SK-N-SH (cell line): Measurements from ENCODE around the gene SELENOV. TPM values are rescaled to one million over a fixed set of nuclear protein-coding genes. Genes with fewer than 3 reads are reported as not detected.

ENCODE experiments used
- CTCF ChIA-PET: fragments of 300-600, 350-600 bp; formaldehyde crosslinking; extraction: SDS; loops from one replicate; lab custom pipeline; 2021; lab: Yijun Ruan, JAX
- POLR2A ChIA-PET: fragments of 350-600 bp; sonication (Branson Sonifier 250); formaldehyde crosslinking; extraction: SDS; loops from one replicate; lab custom pipeline; 2020; ENCODE audit warnings: antibody characterized with exemption, inconsistent platforms; lab: Yijun Ruan, JAX
- DNase-seq: peaks from one replicate; pipeline ENCODE4 v3.0.0; 2012
- H2AFZ ChIP-seq: fragments of 200-600 bp; sonication (generic); 2 replicates; pipeline ENCODE4 v1.8.1; 2016; ENCODE audit warnings: antibody characterized with exemption, mild to moderate bottlenecking, low read depth
- H3F3A ChIP-seq: fragments of 200-600 bp; sonication (generic); replicated peaks from 2 replicates; pipeline ENCODE3; 2016; ENCODE audit warnings: antibody characterized with exemption, mild to moderate bottlenecking; ENCODE audit not compliant: insufficient read depth
- H3K27ac ChIP-seq, 2 experiments: fragments of 200-500 bp in 1 of 2; fragments of 200-600 bp in 1 of 2; sonication (Bioruptor generic) in 1 of 2; sonication (generic), shearing (Covaris generic) in 1 of 2; 2 replicates each; pipeline versions ENCODE4 v1.5.1 to v1.6.1; 2014 to 2016; ENCODE audit warnings: low read depth in 2 of 2, inconsistent platforms in 1 of 2, low read length in 1 of 2, mild to moderate bottlenecking in 1 of 2, mixed read lengths in 1 of 2
- H3K27me3 ChIP-seq: fragments of 200-600 bp; sonication (generic), shearing (Covaris generic); 2 replicates; pipeline ENCODE4 v1.6.1; 2016; ENCODE audit warnings: mixed run types; ENCODE audit not compliant: insufficient read depth
- H3K36me3 ChIP-seq, 2 experiments: fragments of 200-500 bp in 1 of 2; fragments of 200-600 bp in 1 of 2; sonication (Bioruptor generic) in 1 of 2; sonication (generic) in 1 of 2; replicated peaks in 1 of 2; 2 replicates each; pipeline versions ENCODE3 to v1.5.1; 2014 to 2016; ENCODE audit warnings: low read length in 1 of 2, mild to moderate bottlenecking in 1 of 2; ENCODE audit not compliant: insufficient read depth in 2 of 2, control insufficient read depth in 1 of 2
- H3K4me1 ChIP-seq, 2 experiments: fragments of 200-500 bp in 1 of 2; fragments of 200-600 bp in 1 of 2; sonication (Bioruptor generic) in 1 of 2; sonication (generic), shearing (Covaris generic) in 1 of 2; 2 replicates each; pipeline versions ENCODE4 v1.5.1 to v1.6.1; 2014 to 2016; ENCODE audit warnings: low read depth in 1 of 2, low read length in 1 of 2, mixed run types in 1 of 2; ENCODE audit not compliant: insufficient read depth in 2 of 2, control insufficient read depth in 1 of 2
- H3K4me2 ChIP-seq: fragments of 200-600 bp; sonication (generic), shearing (Covaris generic); 2 replicates; pipeline ENCODE4 v1.6.1; 2017; ENCODE audit warnings: mixed run types
- H3K4me3 ChIP-seq, 2 experiments: fragments of 200-500 bp in 1 of 2; fragments of 200-600 bp in 1 of 2; sonication (Bioruptor generic) in 1 of 2; sonication (generic), shearing (Covaris generic) in 1 of 2; 2 replicates each; pipeline versions ENCODE4 v1.5.1 to v1.8.1; 2014 to 2016; ENCODE audit warnings: low read depth in 2 of 2, inconsistent platforms in 1 of 2, low read length in 1 of 2, mild to moderate bottlenecking in 1 of 2, mixed read lengths in 1 of 2, moderate library complexity in 1 of 2
- H3K79me2 ChIP-seq: fragments of 200-600 bp; sonication (generic); 2 replicates; pipeline ENCODE4 v1.8.1; 2017; ENCODE audit warnings: mild to moderate bottlenecking; ENCODE audit not compliant: insufficient read depth
- H3K9ac ChIP-seq: fragments of 200-600 bp; sonication (generic); 2 replicates; pipeline ENCODE4 v1.6.1; 2017; ENCODE audit warnings: mixed run types
- H3K9me2 ChIP-seq: fragments of 200-600 bp; sonication (generic); 2 replicates; pipeline ENCODE4 v1.6.1; 2017; ENCODE audit warnings: mixed run types
- H3K9me3 ChIP-seq: fragments of 200-600 bp; sonication (generic); 2 replicates; pipeline ENCODE4 v1.6.1; 2017; ENCODE audit warnings: mixed run types, mild to moderate bottlenecking, moderate library complexity
- H4K20me1 ChIP-seq: fragments of 200-600 bp; sonication (generic); 2 replicates; pipeline ENCODE4 v1.6.1; 2017; ENCODE audit warnings: mild to moderate bottlenecking, mixed run types; ENCODE audit not compliant: insufficient read depth
- ELF1 ChIP-seq: IDR thresholded peaks from 2 replicates; pipeline ENCODE4 v1.4.0; 2012
- EP300 ChIP-seq, 2 experiments: IDR thresholded peaks; 2 replicates each; pipeline versions ENCODE4 v1.4.0 to v1.6.1; 2012; ENCODE audit warnings: borderline replicate concordance in 1 of 2, low read depth in 1 of 2, low read length in 1 of 2
- EZH2phosphoT487 ChIP-seq: fragments of 200-600 bp; sonication (generic); IDR thresholded peaks from 2 replicates; pipeline ENCODE4 v1.6.1; 2017; ENCODE audit warnings: low read depth, mixed run types, mild to moderate bottlenecking, antibody characterized with exemption, moderate library complexity, borderline replicate concordance
- FOXJ3 ChIP-seq: sonication (generic); formaldehyde crosslinking; IDR thresholded peaks from 2 replicates; pipeline ENCODE4 v1.5.1; 2020; ENCODE audit warnings: mild to moderate bottlenecking, missing genetic modification reagents
- MEF2A ChIP-seq: IDR thresholded peaks from 2 replicates; pipeline ENCODE4 v1.4.0; 2012; ENCODE audit warnings: low read depth, borderline replicate concordance
- MXI1 ChIP-seq: IDR thresholded peaks from 2 replicates; pipeline ENCODE4 v1.6.1; 2012; ENCODE audit warnings: mild to moderate bottlenecking, low read depth, low read length, improper control_type of control experiment
- NFIC ChIP-seq: IDR thresholded peaks from 2 replicates; pipeline ENCODE4 v1.4.0; 2012; ENCODE audit warnings: borderline replicate concordance
- NRF1 ChIP-seq: IDR thresholded peaks from 2 replicates; pipeline ENCODE4 v1.6.1; 2012; ENCODE audit warnings: low read depth, mild to moderate bottlenecking, low read length
- RAD21 ChIP-seq: IDR thresholded peaks from 2 replicates; pipeline ENCODE4 v1.6.1; 2012; ENCODE audit warnings: mild to moderate bottlenecking, low read length
- RCOR1 ChIP-seq: fragments of 150-350 bp; IDR thresholded peaks from 2 replicates; pipeline ENCODE4 v1.6.1; 2017; ENCODE audit warnings: antibody characterized with exemption, low read length
- RFX5 ChIP-seq: IDR thresholded peaks from 2 replicates; pipeline ENCODE4 v1.6.1; 2012; ENCODE audit warnings: mild to moderate bottlenecking, improper control_type of control experiment, low read length
- RXRA ChIP-seq: IDR thresholded peaks from 2 replicates; pipeline ENCODE4 v1.4.0; 2012; ENCODE audit warnings: low read depth, mild to moderate bottlenecking, borderline replicate concordance
- SMC3 ChIP-seq: IDR thresholded peaks from 2 replicates; pipeline ENCODE4 v1.6.1; 2012; ENCODE audit warnings: low read depth, low read length, improper control_type of control experiment
- TAF1 ChIP-seq: IDR thresholded peaks from 2 replicates; pipeline ENCODE4 v1.6.1; 2012; ENCODE audit warnings: low read depth, mild to moderate bottlenecking, low read length, moderate library complexity, borderline replicate concordance
- TCF12 ChIP-seq: IDR thresholded peaks from 2 replicates; pipeline ENCODE4 v1.4.0; 2012
- YY1 ChIP-seq: IDR thresholded peaks from 2 replicates; pipeline ENCODE4 v1.4.0; 2012; ENCODE audit warnings: low read depth, mild to moderate bottlenecking
- WGBS: methylation state at CpG from one replicate; pipeline ENCODE4 v1.1.6; 2017; ENCODE audit warnings: low lambda C conversion rate; 5-methylcytosine and 5-hydroxymethylcytosine counted together
- polyA plus RNA-seq, 3 experiments: library from polyadenylated mRNA; depleted of rRNA; stranded (reverse); fragments of >200 nt; gene quantifications; 2 replicates each; pipeline ENCODE4 v1.2.3, GENCODE V29; 2012
- TF ChIP-seq, protein P1 (sequence below): fragments of 200-600 bp; sonication (generic); IDR thresholded peaks from 2 replicates; pipeline ENCODE4 v1.6.1; 2017; ENCODE audit warnings: antibody characterized with exemption, mild to moderate bottlenecking, moderate library complexity
- TF ChIP-seq, protein P2 (sequence below): IDR thresholded peaks from 2 replicates; pipeline ENCODE4 v1.4.0; 2012; ENCODE audit warnings: low read depth, borderline replicate concordance
- TF ChIP-seq, protein P3 (sequence below): IDR thresholded peaks from 2 replicates; pipeline ENCODE4 v1.6.1; 2012; ENCODE audit warnings: mild to moderate bottlenecking, low read depth, low read length, moderate library complexity
- TF ChIP-seq, protein P4 (sequence below): IDR thresholded peaks from 2 replicates; pipeline ENCODE4; 2012
- TF ChIP-seq, protein P5 (sequence below): IDR thresholded peaks from 2 replicates; pipeline ENCODE4 v1.4.0; 2012; ENCODE audit warnings: low read depth

Gene SELENOV
- polyA plus RNA-seq, 1 of the 3 experiments (the other 2 are of a cell fraction): 0.08 TPM

DNA sequence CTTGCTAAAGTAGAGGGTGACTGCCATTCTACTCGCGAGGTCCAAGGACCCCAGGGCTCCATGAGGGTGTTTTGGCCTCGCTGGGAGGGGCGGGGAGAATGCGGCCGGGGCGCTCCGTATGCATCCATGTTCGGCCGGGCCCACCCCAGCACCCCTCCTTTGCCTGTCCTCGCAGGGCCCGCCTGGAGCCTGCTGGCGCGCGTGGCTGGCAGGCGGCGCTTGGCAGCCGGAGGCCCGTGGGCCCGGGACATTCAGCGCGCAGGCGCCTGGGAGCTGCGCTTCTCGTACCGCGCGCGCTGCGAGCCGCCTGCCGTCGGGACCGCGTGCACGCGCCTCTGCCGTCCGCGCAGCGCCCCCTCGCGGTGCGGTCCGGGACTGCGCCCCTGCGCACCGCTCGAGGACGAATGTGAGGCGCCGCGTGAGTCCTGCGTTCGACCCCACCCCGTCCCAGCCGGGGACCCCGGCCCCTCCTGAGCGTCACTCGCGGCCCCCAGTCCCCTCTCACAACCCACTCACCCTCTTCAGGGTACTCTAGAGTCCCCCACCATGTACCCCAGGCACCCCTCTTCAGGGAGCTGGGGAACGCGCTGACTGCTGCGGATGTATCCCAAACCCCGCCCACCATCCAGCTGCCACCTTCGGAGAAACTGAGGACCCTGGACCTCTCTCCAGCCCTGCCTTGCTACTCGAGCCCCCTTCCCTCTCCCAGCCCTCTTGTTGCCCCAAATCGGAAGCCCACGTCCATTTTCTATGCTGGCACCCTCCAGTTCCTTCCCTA, 12.1 kb upstream of the SELENOV start (continued):
- TF ChIP-seq, protein P1, sequence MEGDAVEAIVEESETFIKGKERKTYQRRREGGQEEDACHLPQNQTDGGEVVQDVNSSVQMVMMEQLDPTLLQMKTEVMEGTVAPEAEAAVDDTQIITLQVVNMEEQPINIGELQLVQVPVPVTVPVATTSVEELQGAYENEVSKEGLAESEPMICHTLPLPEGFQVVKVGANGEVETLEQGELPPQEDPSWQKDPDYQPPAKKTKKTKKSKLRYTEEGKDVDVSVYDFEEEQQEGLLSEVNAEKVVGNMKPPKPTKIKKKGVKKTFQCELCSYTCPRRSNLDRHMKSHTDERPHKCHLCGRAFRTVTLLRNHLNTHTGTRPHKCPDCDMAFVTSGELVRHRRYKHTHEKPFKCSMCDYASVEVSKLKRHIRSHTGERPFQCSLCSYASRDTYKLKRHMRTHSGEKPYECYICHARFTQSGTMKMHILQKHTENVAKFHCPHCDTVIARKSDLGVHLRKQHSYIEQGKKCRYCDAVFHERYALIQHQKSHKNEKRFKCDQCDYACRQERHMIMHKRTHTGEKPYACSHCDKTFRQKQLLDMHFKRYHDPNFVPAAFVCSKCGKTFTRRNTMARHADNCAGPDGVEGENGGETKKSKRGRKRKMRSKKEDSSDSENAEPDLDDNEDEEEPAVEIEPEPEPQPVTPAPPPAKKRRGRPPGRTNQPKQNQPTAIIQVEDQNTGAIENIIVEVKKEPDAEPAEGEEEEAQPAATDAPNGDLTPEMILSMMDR: peak; percentile 63
- TF ChIP-seq NRF1: peak; percentile 64
- TF ChIP-seq TAF1: no peak
- TF ChIP-seq SMC3: 0 out of 2 replicates have a peak, but pooled peaks have one; percentile 12

DNA sequence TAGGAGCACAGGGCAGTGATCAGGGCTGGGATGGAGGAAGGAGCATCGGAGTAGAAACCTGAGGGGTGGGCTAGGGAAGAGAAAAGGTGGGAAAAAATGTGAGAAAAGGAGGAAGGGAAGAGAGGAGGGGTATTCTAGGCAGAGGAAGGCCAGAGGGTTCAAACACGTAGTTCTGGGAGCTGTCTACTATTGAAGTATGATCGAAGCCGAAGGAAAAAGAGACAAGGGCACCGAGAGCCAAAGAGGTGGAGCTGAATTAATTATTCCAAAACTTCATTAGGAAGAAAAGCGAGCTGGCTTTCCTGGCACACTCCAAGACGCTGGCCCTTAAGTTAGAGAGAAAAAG, 8.4 kb upstream of the SELENOV start:
- Histone ChIP-seq H3K9ac (no peak overlapping the region), H3K4me2 (peak overlapping the region; percentile 83), H3K9me2 (no peaks in the 10 kb centered on the region), H4K20me1 (no peaks in the 10 kb centered on the region), H3K36me3 (no peaks in the 10 kb centered on the region), H3K27me3 (no peaks in the 10 kb centered on the region), H2AFZ (peak overlapping the region; percentile 56; the same call in 1 of the 2 replicates), H3K9me3 (no peaks in the 10 kb centered on the region), H3K4me3 (peak overlapping the region; percentile 64 to 76; a peak in 2 of 4 replicates), H3K79me2 (no peaks in the 10 kb centered on the region), H3K4me1 (peaks cover 0 to 5% of the 10 kb centered on the region in 2 experiments; a peak in 1 of 4 replicates), H3F3A (no peaks in the 10 kb centered on the region), H3K27ac (no peak overlapping the region)
- 77% methylated on average over 7 of the region's 7 CpGs for whole genome bisulfite sequencing
- ChIA-PET CTCF (interaction anchor here (1.1 to 3.0 kb wide), 3 partner anchors 8 to 26 kb away, joined by 3 to 19 read pairs (median 4); partner anchors contain the start of genes DLL3, EID2B and SELENOV), POLR2A (interaction anchor here (1.3 kb wide), 1 partner anchor 71 kb away, joined by 6 read pairs; the partner anchor contains the start of gene RPS16)
- no peak for DNase-seq
- TF ChIP-seq RCOR1 (no peak), EP300 (IDR thresholded peaks at IDR 0.05; ENCODE audit: borderline replicate concordance in 1 of 2, low read depth in 1 of 2, low read length in 1 of 2) (no peak), YY1 (no peak), MEF2A (no peak), NRF1 (no peak), RAD21 (no peak), TCF12 (no peak), NFIC (no peak), EZH2phosphoT487 (no peak), TAF1 (no peak), RFX5 (no peak), MXI1 (no peak), FOXJ3 (no peak), RXRA (no peak), ELF1 (no peak)
- TF ChIP-seq, protein P2, sequence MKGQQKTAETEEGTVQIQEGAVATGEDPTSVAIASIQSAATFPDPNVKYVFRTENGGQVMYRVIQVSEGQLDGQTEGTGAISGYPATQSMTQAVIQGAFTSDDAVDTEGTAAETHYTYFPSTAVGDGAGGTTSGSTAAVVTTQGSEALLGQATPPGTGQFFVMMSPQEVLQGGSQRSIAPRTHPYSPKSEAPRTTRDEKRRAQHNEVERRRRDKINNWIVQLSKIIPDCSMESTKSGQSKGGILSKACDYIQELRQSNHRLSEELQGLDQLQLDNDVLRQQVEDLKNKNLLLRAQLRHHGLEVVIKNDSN: no peak
- TF ChIP-seq, protein P3, sequence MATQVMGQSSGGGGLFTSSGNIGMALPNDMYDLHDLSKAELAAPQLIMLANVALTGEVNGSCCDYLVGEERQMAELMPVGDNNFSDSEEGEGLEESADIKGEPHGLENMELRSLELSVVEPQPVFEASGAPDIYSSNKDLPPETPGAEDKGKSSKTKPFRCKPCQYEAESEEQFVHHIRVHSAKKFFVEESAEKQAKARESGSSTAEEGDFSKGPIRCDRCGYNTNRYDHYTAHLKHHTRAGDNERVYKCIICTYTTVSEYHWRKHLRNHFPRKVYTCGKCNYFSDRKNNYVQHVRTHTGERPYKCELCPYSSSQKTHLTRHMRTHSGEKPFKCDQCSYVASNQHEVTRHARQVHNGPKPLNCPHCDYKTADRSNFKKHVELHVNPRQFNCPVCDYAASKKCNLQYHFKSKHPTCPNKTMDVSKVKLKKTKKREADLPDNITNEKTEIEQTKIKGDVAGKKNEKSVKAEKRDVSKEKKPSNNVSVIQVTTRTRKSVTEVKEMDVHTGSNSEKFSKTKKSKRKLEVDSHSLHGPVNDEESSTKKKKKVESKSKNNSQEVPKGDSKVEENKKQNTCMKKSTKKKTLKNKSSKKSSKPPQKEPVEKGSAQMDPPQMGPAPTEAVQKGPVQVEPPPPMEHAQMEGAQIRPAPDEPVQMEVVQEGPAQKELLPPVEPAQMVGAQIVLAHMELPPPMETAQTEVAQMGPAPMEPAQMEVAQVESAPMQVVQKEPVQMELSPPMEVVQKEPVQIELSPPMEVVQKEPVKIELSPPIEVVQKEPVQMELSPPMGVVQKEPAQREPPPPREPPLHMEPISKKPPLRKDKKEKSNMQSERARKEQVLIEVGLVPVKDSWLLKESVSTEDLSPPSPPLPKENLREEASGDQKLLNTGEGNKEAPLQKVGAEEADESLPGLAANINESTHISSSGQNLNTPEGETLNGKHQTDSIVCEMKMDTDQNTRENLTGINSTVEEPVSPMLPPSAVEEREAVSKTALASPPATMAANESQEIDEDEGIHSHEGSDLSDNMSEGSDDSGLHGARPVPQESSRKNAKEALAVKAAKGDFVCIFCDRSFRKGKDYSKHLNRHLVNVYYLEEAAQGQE: no peak
- TF ChIP-seq, protein P4, sequence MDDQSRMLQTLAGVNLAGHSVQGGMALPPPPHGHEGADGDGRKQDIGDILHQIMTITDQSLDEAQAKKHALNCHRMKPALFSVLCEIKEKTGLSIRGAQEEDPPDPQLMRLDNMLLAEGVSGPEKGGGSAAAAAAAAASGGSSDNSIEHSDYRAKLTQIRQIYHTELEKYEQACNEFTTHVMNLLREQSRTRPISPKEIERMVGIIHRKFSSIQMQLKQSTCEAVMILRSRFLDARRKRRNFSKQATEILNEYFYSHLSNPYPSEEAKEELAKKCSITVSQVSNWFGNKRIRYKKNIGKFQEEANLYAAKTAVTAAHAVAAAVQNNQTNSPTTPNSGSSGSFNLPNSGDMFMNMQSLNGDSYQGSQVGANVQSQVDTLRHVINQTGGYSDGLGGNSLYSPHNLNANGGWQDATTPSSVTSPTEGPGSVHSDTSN: no peak
- TF ChIP-seq, protein P5, sequence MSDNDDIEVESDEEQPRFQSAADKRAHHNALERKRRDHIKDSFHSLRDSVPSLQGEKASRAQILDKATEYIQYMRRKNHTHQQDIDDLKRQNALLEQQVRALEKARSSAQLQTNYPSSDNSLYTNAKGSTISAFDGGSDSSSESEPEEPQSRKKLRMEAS: no peak
